ENCODE data around the gene PFDN6. TPM values are rescaled to one million over a fixed set of nuclear protein-coding genes. Genes with fewer than 3 reads are reported as not detected.

Gene PFDN6
- total RNA-seq, 1 experiment from 2014 or later = 90.5 TPM

GRCh38 chr6:33320315-33321181, 31.1 kb downstream of the PFDN6 start:
- ChIA-PET POLR2A (no interaction called here), CTCF (no interaction called here), RAD21 (ENCODE audit: low non-redundant PET in 1 of 2, low total read pairs in 2 of 2, uncharacterized antibody in 2 of 2, unreplicated experiment in 2 of 2) (no interaction called here)
- Histone ChIP-seq H3K27me3 (ENCODE audit: insufficient read depth, low read length) (no peaks in the 10 kb centered on the region), H3K27ac (ENCODE audit: low read depth, low read length) (peak overlapping the region; percentile 11; the same call in 1 of the 2 replicates), H3K9ac (ENCODE audit: low read length) (peak overlapping the region; percentile 27), H3K79me2 (ENCODE audit: insufficient read depth, low read length) (peaks cover 41% of the 10 kb centered on the region), H3K36me3 (ENCODE audit: control insufficient read depth in 1 of 2, insufficient read depth in 2 of 2, low read length in 2 of 2) (peaks cover 22 to 29% of the 10 kb centered on the region in 2 experiments; a peak in 3 of 4 replicates), H3K9me2 (ENCODE audit: insufficient read depth) (no peaks in the 10 kb centered on the region), H4K20me1 (ENCODE audit: insufficient read depth) (no peaks in the 10 kb centered on the region), H3K4me1 (ENCODE audit: control insufficient read depth in 1 of 2, insufficient read depth in 2 of 2, low read length in 2 of 2) (peaks cover 30 to 61% of the 10 kb centered on the region in 2 experiments), H3K4me2 (ENCODE audit: low read length) (peak overlapping the region; percentile 100), H3K9me3 (ENCODE audit: control insufficient read depth in 1 of 2, insufficient read depth in 1 of 2, low read depth in 1 of 2, low read length in 2 of 2) (no peaks in the 10 kb centered on the region), H3K4me3 (replicated peaks in 1 of 2; ENCODE audit: low read depth in 1 of 2, low read length in 2 of 2) (no peak overlapping the region), H2AFZ (ENCODE audit: low read depth, low read length, poor library complexity, severe bottlenecking) (no peak overlapping the region)
- no peak for ATAC-seq
- intact Hi-C loops (cut with micrococcal nuclease) = no loop called here
- DNase-seq (ENCODE audit: low read depth, low spot score) = no peak
- no TSS peak for BruUV-seq (replicated peaks)
- TF ChIP-seq POLR2A (IDR thresholded peaks at IDR 0.05; ENCODE audit: borderline replicate concordance, extremely low read depth, insufficient read depth, insufficient read length) = no peak
- TF ChIP-seq, protein P1, sequence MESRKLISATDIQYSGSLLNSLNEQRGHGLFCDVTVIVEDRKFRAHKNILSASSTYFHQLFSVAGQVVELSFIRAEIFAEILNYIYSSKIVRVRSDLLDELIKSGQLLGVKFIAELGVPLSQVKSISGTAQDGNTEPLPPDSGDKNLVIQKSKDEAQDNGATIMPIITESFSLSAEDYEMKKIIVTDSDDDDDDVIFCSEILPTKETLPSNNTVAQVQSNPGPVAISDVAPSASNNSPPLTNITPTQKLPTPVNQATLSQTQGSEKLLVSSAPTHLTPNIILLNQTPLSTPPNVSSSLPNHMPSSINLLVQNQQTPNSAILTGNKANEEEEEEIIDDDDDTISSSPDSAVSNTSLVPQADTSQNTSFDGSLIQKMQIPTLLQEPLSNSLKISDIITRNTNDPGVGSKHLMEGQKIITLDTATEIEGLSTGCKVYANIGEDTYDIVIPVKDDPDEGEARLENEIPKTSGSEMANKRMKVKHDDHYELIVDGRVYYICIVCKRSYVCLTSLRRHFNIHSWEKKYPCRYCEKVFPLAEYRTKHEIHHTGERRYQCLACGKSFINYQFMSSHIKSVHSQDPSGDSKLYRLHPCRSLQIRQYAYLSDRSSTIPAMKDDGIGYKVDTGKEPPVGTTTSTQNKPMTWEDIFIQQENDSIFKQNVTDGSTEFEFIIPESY (IDR thresholded peaks at IDR 0.05; ENCODE audit: extremely low read depth, insufficient replicate concordance, low read length) = no peak

DNA sequence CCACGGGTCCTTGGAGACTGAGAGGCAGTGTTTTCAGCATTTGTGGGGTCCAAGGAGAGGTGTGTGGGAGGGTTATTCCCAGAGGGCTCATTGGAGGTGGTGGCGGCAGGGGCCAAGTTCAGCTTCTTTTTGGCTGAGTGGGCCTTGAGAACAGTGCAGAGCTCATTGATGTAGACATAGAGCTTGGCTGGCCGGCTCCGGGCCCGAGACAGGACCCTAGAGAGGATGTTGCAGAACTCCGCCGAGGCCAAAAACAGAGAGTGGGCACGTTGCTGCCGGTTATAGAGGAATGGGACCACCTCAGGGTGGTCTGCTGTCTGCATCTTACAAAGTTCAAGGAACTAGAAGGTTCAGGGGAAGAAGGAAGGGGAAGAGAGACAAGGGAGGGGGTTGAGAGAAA, 31.8 kb downstream of the PFDN6 start:
- ATAC-seq = no peak
- CTCF ChIA-PET = no interaction called here

More for the DNA sequence above, 31.8 kb downstream of the PFDN6 start:
- Histone ChIP-seq H3K9me3 (ENCODE audit: control insufficient read depth in 1 of 2, insufficient read depth in 1 of 2, low read depth in 1 of 2, low read length in 2 of 2) (no peaks in the 10 kb centered on the region), H3K36me3 (ENCODE audit: control insufficient read depth in 1 of 2, insufficient read depth in 2 of 2, low read length in 2 of 2) (peaks cover 22 to 29% of the 10 kb centered on the region in 2 experiments; a peak in 3 of 4 replicates), H4K20me1 (ENCODE audit: insufficient read depth) (no peaks in the 10 kb centered on the region), H3K79me2 (ENCODE audit: insufficient read depth, low read length) (peaks cover 41% of the 10 kb centered on the region), H2AFZ (ENCODE audit: low read depth, low read length, poor library complexity, severe bottlenecking) (no peak overlapping the region), H3K9me2 (ENCODE audit: insufficient read depth) (no peaks in the 10 kb centered on the region), H3K4me1 (ENCODE audit: control insufficient read depth in 1 of 2, insufficient read depth in 2 of 2, low read length in 2 of 2) (peaks cover 30 to 60% of the 10 kb centered on the region in 2 experiments), H3K27ac (ENCODE audit: low read depth, low read length) (peak overlapping the region; percentile 57; the same call in 1 of the 2 replicates), H3K4me3 (replicated peaks in 1 of 2; ENCODE audit: low read depth in 1 of 2, low read length in 2 of 2) (peak overlapping the region in 1 of 2 experiments; percentile 86; a peak in 2 of 4 replicates), H3K4me2 (ENCODE audit: low read length) (peak overlapping the region; percentile 100), H3K27me3 (ENCODE audit: insufficient read depth, low read length) (no peaks in the 10 kb centered on the region), H3K9ac (ENCODE audit: low read length) (peak overlapping the region; percentile 94; the same call in 1 of the 2 replicates)
- ChIA-PET RAD21 (ENCODE audit: low non-redundant PET in 1 of 2, low total read pairs in 2 of 2, uncharacterized antibody in 2 of 2, unreplicated experiment in 2 of 2) (no interaction called here), POLR2A (no interaction called here)
- no TSS peak for BruUV-seq (replicated peaks)
- intact Hi-C loops (cut with micrococcal nuclease) = no loop called here
- TF ChIP-seq CTCF (IDR thresholded peaks at IDR 0.05 in 2 of 3, conservative IDR thresholded peaks at IDR 0.05 in 1 of 3; ENCODE audit: borderline replicate concordance in 1 of 3, insufficient read depth in 1 of 3, low read depth in 2 of 3, low read length in 2 of 3) (no peak), EGR1 (IDR thresholded peaks at IDR 0.05; ENCODE audit: low read depth) (no peak), POLR2A (IDR thresholded peaks at IDR 0.05; ENCODE audit: borderline replicate concordance, extremely low read depth, insufficient read depth, insufficient read length) (no peak), CEBPB (IDR thresholded peaks at IDR 0.05; ENCODE audit: low read depth) (no peak), ELF1 (IDR thresholded peaks at IDR 0.05; ENCODE audit: borderline replicate concordance, low read depth) (no peak), ZNF274 (IDR thresholded peaks at IDR 0.05; ENCODE audit: low read depth, low read length) (no peak), YY1 (IDR thresholded peaks at IDR 0.05; ENCODE audit: extremely low read depth, insufficient replicate concordance, low read depth, low read length) (no peak), RAD21 (IDR thresholded peaks at IDR 0.05; ENCODE audit: low read depth) (no peak), ZFX (IDR thresholded peaks at IDR 0.05) (no peak), EZH2phosphoT487 (IDR thresholded peaks at IDR 0.05; ENCODE audit: borderline replicate concordance) (no peak)
- TF ChIP-seq, protein P1 (IDR thresholded peaks at IDR 0.05; ENCODE audit: extremely low read depth, insufficient replicate concordance, low read length) = no peak
- DNase-seq (ENCODE audit: low read depth, low spot score) = no peak
